ENCODE measurements around the gene PRG3. TPM values are rescaled to one million over a fixed set of nuclear protein-coding genes. Genes with fewer than 3 reads are reported as not detected.
A peak's percentile ranks its signal among the peaks of the same experiment; 100 is the strongest.

The PRG3 gene
- total and polyA plus RNA-seq, 3 experiments from 2014 or later: not detected

- Mint-ChIP-seq H3K27me3 (peaks cover 5 to 18% of the 10 kb centered on the region in 2 donors), H3K4me1 (peaks cover 0 to 5% (median 3%) of the 10 kb centered on the region in 3 donors), H3K36me3 (peaks cover 0 to 2% (median 0%) of the 10 kb centered on the region in 3 donors), H3K4me3 (no peak overlapping the region), H3K27ac (no peak overlapping the region), H3K9me3 (peaks cover 0 to 4% (median 0%) of the 10 kb centered on the region in 5 donors)
- H3K4me1 ChIP-seq (ENCODE audit: insufficient read depth, low read length): no peaks in the 10 kb centered on the region
- no peaks in the 10 kb centered on the region for H3K9me3 ChIP-seq (ENCODE audit: low read length)
- ChIA-PET CTCF (interaction anchor here (1.0 to 2.3 kb wide), 3 partner anchors 9 to 140 kb away, joined by 3 to 7 read pairs (median 6); no protein-coding TSS in a partner anchor), POLR2A (no interaction called here)
- no peak for DNase-seq
- H3K36me3 ChIP-seq (ENCODE audit: insufficient read depth, low read length): no peaks in the 10 kb centered on the region
- H3K27me3 ChIP-seq (ENCODE audit: insufficient read depth, low read length, poor library complexity, severe bottlenecking): no peaks in the 10 kb centered on the region
- H3K27ac ChIP-seq (ENCODE audit: low read depth, low read length): no peak overlapping the region
- no peak overlapping the region for H3K4me3 ChIP-seq (ENCODE audit: low read length)
Measured at GRCh38 chr11:57353036-57353435, 27.9 kb downstream of the PRG3 start.

GRCh38 chr11:57349491-57350274 lies 31.3 kb downstream of the PRG3 start:
- peak; percentile 33 to 69 (median 54) for DNase-seq
- Histone ChIP-seq H3K27ac (ENCODE audit: low read depth, low read length) (no peak overlapping the region), H3K9me3 (ENCODE audit: low read length) (no peaks in the 10 kb centered on the region), H3K4me3 (ENCODE audit: low read length) (no peak overlapping the region), H3K27me3 (ENCODE audit: insufficient read depth, low read length, poor library complexity, severe bottlenecking) (no peaks in the 10 kb centered on the region), H3K4me1 (ENCODE audit: insufficient read depth, low read length) (no peaks in the 10 kb centered on the region), H3K36me3 (ENCODE audit: insufficient read depth, low read length) (no peaks in the 10 kb centered on the region)
- ChIA-PET CTCF (interaction anchor here (0.7 to 2.3 kb wide), 10 partner anchors 11 to 546 kb away, joined by 3 to 14 read pairs (median 4); no protein-coding TSS in a partner anchor), POLR2A (no interaction called here)
- no peak overlapping the region for H3K4me3 Mint-ChIP-seq
- H3K27ac Mint-ChIP-seq: no peak overlapping the region
- H3K36me3 Mint-ChIP-seq: peaks cover 0 to 2% (median 0%) of the 10 kb centered on the region in 3 donors
- peaks cover 0 to 5% (median 3%) of the 10 kb centered on the region in 3 donors for H3K4me1 Mint-ChIP-seq
- peaks cover 4 to 6% of the 10 kb centered on the region in 2 donors for H3K27me3 Mint-ChIP-seq
- peaks cover 0 to 4% (median 0%) of the 10 kb centered on the region in 5 donors for H3K9me3 Mint-ChIP-seq

- no peak overlapping the region for H3K27ac Mint-ChIP-seq
Measured at GRCh38 chr11:57348636-57349313, 32.2 kb downstream of the PRG3 start.

GRCh38 chr11:57348052-57348451 lies 32.9 kb downstream of the PRG3 start:
- POLR2A ChIA-PET: no interaction called here
- H3K27me3 Mint-ChIP-seq: peaks cover 0 to 6% of the 10 kb centered on the region in 2 donors
- CTCF ChIA-PET: interaction anchor here (0.8 to 2.1 kb wide), 8 partner anchors 9 to 145 kb away, joined by 3 to 7 read pairs (median 4); no protein-coding TSS in a partner anchor
- H3K9me3 Mint-ChIP-seq: peaks cover 0 to 4% (median 0%) of the 10 kb centered on the region in 5 donors
- no peak overlapping the region for H3K4me3 Mint-ChIP-seq
- no peak overlapping the region for H3K27ac Mint-ChIP-seq
- no peaks in the 10 kb centered on the region for H3K36me3 ChIP-seq (ENCODE audit: insufficient read depth, low read length)
- peaks cover 0 to 5% (median 3%) of the 10 kb centered on the region in 3 donors for H3K4me1 Mint-ChIP-seq
- no peak overlapping the region for H3K27ac ChIP-seq (ENCODE audit: low read depth, low read length)
- no peak for DNase-seq
- peaks cover 0 to 2% (median 0%) of the 10 kb centered on the region in 3 donors for H3K36me3 Mint-ChIP-seq
- H3K27me3 ChIP-seq (ENCODE audit: insufficient read depth, low read length, poor library complexity, severe bottlenecking): no peaks in the 10 kb centered on the region
- no peak overlapping the region for H3K4me3 ChIP-seq (ENCODE audit: low read length)
- H3K9me3 ChIP-seq (ENCODE audit: low read length): no peaks in the 10 kb centered on the region
- H3K4me1 ChIP-seq (ENCODE audit: insufficient read depth, low read length): no peaks in the 10 kb centered on the region

More at GRCh38 chr11:57348636-57349313, 32.2 kb downstream of the PRG3 start:
- H3K27me3 ChIP-seq (ENCODE audit: insufficient read depth, low read length, poor library complexity, severe bottlenecking): no peaks in the 10 kb centered on the region
- H3K9me3 ChIP-seq (ENCODE audit: low read length): no peaks in the 10 kb centered on the region
- Mint-ChIP-seq H3K4me1 (peaks cover 0 to 5% (median 3%) of the 10 kb centered on the region in 3 donors), H3K9me3 (peaks cover 0 to 4% (median 0%) of the 10 kb centered on the region in 5 donors), H3K4me3 (no peak overlapping the region), H3K27me3 (peaks cover 0 to 6% of the 10 kb centered on the region in 2 donors), H3K36me3 (peaks cover 0 to 2% (median 0%) of the 10 kb centered on the region in 3 donors)
- no peak overlapping the region for H3K27ac ChIP-seq (ENCODE audit: low read depth, low read length)
- H3K36me3 ChIP-seq (ENCODE audit: insufficient read depth, low read length): no peaks in the 10 kb centered on the region
- H3K4me3 ChIP-seq (ENCODE audit: low read length): no peak overlapping the region
- H3K4me1 ChIP-seq (ENCODE audit: insufficient read depth, low read length): no peaks in the 10 kb centered on the region
- ChIA-PET CTCF (interaction anchor here (0.8 to 2.3 kb wide), 9 partner anchors 8 to 144 kb away, joined by 3 to 14 read pairs (median 5); no protein-coding TSS in a partner anchor), POLR2A (no interaction called here)
- no peak for DNase-seq

- ChIA-PET POLR2A (no interaction called here), CTCF (interaction anchor here (1.1 to 2.8 kb wide), 9 partner anchors 10 to 293 kb away, joined by 3 to 21 read pairs (median 5); no protein-coding TSS in a partner anchor)
- Mint-ChIP-seq H3K9me3 (peaks cover 0 to 4% (median 0%) of the 10 kb centered on the region in 5 donors), H3K27me3 (peaks cover 0 to 6% of the 10 kb centered on the region in 2 donors), H3K27ac (no peak overlapping the region), H3K4me3 (no peak overlapping the region), H3K4me1 (peaks cover 0 to 5% (median 3%) of the 10 kb centered on the region in 3 donors), H3K36me3 (peaks cover 0 to 2% (median 0%) of the 10 kb centered on the region in 3 donors)
- Histone ChIP-seq H3K36me3 (ENCODE audit: insufficient read depth, low read length) (no peaks in the 10 kb centered on the region), H3K27ac (ENCODE audit: low read depth, low read length) (no peak overlapping the region), H3K4me1 (ENCODE audit: insufficient read depth, low read length) (no peaks in the 10 kb centered on the region), H3K4me3 (ENCODE audit: low read length) (no peak overlapping the region), H3K27me3 (ENCODE audit: insufficient read depth, low read length, poor library complexity, severe bottlenecking) (no peaks in the 10 kb centered on the region), H3K9me3 (ENCODE audit: low read length) (no peaks in the 10 kb centered on the region)
- no peak for DNase-seq
Measured at GRCh38 chr11:57347336-57347735, 33.6 kb downstream of the PRG3 start.

- Histone ChIP-seq H3K27me3 (ENCODE audit: insufficient read depth, low read length, poor library complexity, severe bottlenecking) (no peaks in the 10 kb centered on the region), H3K9me3 (ENCODE audit: low read length) (no peaks in the 10 kb centered on the region), H3K4me1 (ENCODE audit: insufficient read depth, low read length) (no peaks in the 10 kb centered on the region), H3K4me3 (ENCODE audit: low read length) (no peak overlapping the region), H3K36me3 (ENCODE audit: insufficient read depth, low read length) (no peaks in the 10 kb centered on the region), H3K27ac (ENCODE audit: low read depth, low read length) (no peak overlapping the region)
- Mint-ChIP-seq H3K27me3 (peaks cover 0 to 4% of the 10 kb centered on the region in 2 donors), H3K36me3 (no peaks in the 10 kb centered on the region), H3K27ac (no peak overlapping the region), H3K4me3 (no peak overlapping the region), H3K9me3 (no peaks in the 10 kb centered on the region), H3K4me1 (peaks cover 0 to 5% (median 3%) of the 10 kb centered on the region in 3 donors)
- ChIA-PET CTCF (interaction anchor here (0.6 to 2.8 kb wide), 17 partner anchors 10 to 457 kb away, joined by 3 to 21 read pairs (median 3); partner anchors contain the start of gene SSRP1), POLR2A (no interaction called here)
- peak; percentile 50 to 76 (median 62) for DNase-seq
Measured at GRCh38 chr11:57345555-57346211, 35.3 kb downstream of the PRG3 start.

- H3K27me3 ChIP-seq (ENCODE audit: insufficient read depth, low read length, poor library complexity, severe bottlenecking): no peaks in the 10 kb centered on the region
- ChIA-PET POLR2A (no interaction called here), CTCF (interaction anchor here (1.6 to 2.8 kb wide), 4 partner anchors 9 to 182 kb away, joined by 6 to 15 read pairs (median 10); partner anchors contain the start of gene SSRP1)
- peaks cover 0 to 2% of the 10 kb centered on the region in 2 donors for H3K27me3 Mint-ChIP-seq
- no peak overlapping the region for H3K4me3 Mint-ChIP-seq
- no peak for DNase-seq
- no peaks in the 10 kb centered on the region for H3K9me3 Mint-ChIP-seq
- no peaks in the 10 kb centered on the region for H3K36me3 ChIP-seq (ENCODE audit: insufficient read depth, low read length)
- H3K4me1 ChIP-seq (ENCODE audit: insufficient read depth, low read length): no peaks in the 10 kb centered on the region
- no peaks in the 10 kb centered on the region for H3K9me3 ChIP-seq (ENCODE audit: low read length)
- H3K27ac Mint-ChIP-seq: no peak overlapping the region
- no peak overlapping the region for H3K27ac ChIP-seq (ENCODE audit: low read depth, low read length)
- no peaks in the 10 kb centered on the region for H3K36me3 Mint-ChIP-seq
- H3K4me3 ChIP-seq (ENCODE audit: low read length): no peak overlapping the region
- H3K4me1 Mint-ChIP-seq: peaks cover 0 to 2% (median under 1%) of the 10 kb centered on the region in 3 donors
Measured at GRCh38 chr11:57344826-57345225, 36.1 kb downstream of the PRG3 start.
